Ecto neural progenitor cell (in vitro differentiated cells): Measurements from ENCODE around the gene PSMA6.
"Not testable (repeated sequence)": the region's sequence is repeated elsewhere in the genome, so short reads cannot be mapped to it uniquely, and the experiment has no call there.

Experiments used
- DNase-seq: peaks from one replicate; pipeline ENCODE4 v3.0.0-alpha.2; 2018; ENCODE audit warnings: low spot score

The PSMA6 gene

GRCh38 chr14:35285168-35286002 lies 6.8 kb upstream of the PSMA6 start:
- DNase-seq = no peak

DNA sequence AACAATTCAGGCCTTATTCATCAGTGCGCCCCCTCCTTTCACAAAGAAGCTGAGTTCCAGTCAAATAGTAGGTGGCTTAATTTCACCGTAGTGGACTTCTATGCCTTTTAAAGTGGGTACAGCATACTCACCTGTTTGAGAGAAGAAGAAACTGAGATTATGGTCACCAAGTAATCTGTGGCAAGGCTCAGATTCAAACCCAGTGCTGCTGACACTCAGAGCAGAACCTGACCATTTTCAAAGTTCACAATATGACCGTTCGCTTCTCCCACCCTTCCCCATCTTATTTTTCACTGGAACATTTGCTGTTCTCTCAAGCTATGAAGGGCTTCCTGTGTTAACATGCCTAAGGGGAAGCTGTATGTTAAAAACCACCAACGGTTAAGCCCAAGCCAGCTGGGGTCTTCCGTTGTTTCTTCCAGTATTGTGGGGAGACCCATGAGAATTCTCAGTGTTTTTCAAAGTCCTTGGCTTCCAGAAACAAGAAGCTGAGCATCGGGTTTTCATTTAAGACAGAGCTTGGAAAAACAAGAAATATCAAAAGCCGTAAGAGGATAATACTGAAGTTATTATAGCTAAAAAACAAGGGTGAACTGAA lies 6.1 kb upstream of the PSMA6 start:
- DNase-seq = no peak

- no peak for DNase-seq
These were observed 5.5 kb upstream of the PSMA6 start for GRCh38 chr14:35286707-35287106.

GRCh38 chr14:35287431-35288013 lies 4.7 kb upstream of the PSMA6 start:
- DNase-seq = no peak

DNA sequence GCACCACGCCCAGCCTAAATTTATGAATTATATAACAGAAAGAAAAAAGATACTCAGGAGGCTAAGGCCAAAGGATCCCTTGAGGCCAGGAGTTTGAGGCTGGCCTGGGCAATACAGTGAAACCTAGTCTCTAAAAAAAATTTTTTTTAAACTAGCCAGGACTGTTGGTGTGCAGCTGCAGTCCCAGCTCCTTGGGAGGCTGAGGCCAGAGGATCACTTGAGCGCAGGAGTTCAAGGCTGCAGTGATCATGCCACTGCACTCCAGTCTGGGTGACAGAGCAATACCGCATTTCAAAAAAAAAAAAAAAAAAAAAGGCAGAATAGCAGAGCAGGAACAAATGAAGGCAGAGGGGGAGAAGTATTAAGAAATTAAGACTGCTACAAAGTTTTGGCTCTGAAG lies 2.6 kb upstream of the PSMA6 start:
- no peak for DNase-seq

DNA sequence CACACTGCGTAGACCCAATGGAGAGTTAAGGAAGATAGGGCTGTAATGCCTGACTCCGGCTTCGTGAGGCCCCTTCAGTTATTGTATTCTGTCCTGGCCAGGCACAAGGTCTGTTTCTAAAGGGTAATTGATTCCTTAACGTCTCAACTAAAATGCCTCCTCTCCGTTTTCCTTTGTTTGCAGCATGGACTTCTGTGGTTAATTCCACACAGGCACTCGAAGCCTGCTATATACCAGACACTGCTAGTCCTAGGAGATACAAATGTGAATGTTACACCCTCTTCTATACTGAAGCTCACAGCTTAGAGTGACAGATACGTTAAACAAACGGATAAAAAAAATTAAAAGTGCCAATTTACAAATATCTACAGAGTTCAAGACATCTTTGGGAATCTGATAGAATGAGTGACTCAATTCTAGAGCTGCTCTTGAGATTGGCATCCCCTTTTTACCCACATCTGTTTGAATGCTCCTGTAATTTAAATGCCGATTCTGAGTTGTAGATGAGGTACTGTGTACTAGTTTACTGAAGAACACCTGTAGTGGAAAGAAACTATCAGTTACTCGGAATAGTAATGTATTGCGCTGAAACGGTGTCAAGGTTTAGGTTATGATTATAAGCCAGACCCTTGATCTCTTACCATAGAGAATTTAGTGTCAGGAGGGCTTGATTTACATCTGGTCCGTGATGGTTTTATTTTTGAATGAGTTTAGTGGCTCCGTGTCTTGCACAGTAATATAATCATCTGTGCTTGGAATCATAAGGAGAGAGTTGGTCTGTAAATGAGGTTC lies 784 bp downstream of the PSMA6 start:
- no peak for DNase-seq

DNA sequence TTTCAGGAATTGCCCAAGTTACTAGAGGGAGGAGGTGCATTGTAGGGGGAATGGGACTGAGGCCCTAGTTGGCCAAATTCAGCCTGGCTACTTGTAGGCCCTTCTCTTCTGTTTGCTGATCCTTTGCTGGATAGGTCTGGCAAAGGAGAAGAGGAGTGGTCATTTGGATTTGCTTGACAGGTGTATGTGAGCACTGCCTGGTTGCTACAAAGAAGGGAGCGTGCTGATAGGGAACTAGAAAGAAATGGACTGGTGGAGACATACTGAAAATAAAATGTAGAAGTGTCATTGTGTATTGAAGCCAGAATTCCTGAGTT lies 3.6 kb downstream of the PSMA6 start:
- no peak for DNase-seq

DNA sequence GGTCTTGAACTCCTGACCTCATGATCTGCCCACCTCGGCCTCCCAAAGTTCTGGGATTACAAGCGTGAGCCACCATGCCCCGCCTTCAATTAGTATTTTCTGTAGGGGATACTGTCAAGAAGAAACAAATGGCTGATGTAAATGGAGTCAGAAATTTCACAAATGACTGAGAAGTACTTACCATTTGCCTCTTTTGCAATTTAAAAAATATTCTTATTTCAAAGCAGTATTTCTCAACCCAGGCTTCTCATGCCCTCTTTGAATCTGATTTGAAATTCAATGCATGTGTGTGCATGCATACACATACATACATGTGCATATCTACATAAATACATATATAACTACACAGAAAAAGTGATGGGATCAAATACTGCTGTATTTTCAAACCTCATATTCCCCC lies 4.4 kb downstream of the PSMA6 start:
- no peak for DNase-seq

- no peak for DNase-seq
These were observed 5.5 kb downstream of the PSMA6 start for GRCh38 chr14:35297706-35298105.

GRCh38 chr14:35298351-35298750 lies 6.2 kb downstream of the PSMA6 start:
- no peak for DNase-seq

GRCh38 chr14:35299708-35300107 lies 7.5 kb downstream of the PSMA6 start:
- no peak for DNase-seq

GRCh38 chr14:35300228-35300627 lies 8.0 kb downstream of the PSMA6 start:
- DNase-seq = no peak

DNA sequence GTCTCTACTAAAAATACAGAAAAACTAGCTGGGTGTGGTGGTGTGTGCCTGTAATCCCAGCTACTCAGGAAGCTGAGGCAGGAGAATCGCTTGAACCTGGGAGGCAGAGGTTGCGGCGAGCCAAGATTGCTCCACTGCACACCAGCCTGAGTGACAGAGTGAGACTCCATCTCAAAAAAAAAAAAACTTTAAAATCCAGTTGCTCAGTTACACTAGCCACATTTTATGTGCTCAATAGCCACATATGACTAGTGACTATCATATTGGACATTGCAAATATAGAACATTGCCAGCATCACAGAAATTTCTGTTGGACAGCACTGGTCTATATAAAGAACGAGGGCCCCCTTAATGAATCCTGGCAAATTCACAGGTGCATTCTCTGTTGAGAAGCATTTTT lies 9.2 kb downstream of the PSMA6 start:
- DNase-seq = not testable (repeated sequence)

DNA sequence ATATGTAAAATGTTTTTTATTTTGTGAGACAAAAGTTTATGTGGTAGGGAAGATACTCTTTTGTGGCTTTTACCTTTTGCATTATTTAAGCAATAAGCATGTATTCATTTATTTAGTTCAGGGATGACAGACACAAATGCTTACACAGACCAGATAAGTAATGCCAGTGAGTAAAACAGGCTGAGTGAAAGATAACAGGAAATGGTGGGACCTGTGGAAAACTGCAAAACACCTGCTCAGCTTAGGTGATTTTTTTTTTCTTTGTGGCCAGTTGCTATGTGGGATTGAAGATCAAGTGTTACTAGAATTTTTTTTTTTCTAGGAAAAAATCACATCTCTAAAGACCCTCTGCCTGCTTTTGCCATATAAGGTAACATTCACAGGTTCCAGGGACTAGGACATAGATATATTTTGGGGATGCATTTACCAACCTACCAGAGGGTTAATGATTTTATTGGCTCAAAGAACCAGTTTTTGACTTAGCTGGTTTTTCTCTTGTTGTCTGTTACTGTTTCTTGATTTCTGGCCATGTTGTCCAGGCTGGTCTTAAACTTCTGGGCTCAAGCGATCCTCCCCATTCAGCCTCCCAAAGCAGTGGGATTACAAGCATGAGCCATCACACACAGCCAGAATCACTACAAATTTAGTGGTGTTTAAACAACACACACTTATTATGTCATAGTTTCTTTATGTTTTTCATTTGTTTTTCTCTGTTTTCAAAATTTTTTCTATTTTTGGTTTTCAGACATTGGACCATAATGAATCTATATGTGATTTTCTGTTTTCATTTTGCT lies 9.8 kb downstream of the PSMA6 start:
- no peak for DNase-seq

DNA sequence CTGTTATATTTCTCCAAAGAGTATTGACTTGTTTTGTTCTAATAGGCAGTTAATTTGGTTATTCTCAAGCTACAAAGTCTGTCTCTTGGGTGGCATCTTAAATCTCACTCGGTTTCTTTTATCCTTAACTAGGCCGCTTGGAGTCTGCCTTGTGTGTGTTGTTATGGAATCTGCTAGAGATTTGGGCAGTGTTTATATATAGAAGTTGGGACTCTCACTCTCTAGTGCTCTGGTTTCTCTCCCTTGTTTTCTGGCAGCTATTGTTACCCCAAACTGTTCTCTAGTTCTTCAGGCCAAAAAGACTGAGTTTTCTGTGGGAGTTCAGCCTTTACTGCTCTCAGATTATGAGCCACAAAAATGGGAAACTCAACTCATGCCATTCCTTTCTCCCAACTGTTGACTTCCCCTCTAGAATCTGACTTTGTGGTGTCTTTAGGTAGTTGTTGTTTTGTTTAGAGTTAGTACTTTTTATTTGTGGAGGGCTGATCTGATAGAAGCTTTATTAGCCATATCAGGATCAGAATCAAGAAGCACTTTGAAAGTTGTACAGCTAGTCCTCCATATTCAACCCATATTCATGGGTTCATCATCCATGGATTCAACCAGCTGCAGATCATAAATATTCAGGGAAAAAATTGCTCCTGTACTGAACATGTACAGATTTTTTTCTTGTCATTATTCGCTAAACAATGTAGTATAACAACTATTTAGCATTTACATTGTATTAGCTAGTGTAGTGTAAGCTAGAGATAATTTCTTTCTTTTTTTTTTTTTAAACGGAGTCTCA lies 11.2 kb downstream of the PSMA6 start:
- no peak for DNase-seq

GRCh38 chr14:35304812-35305462 lies 12.8 kb downstream of the PSMA6 start:
- no peak for DNase-seq

GRCh38 chr14:35305633-35306032 lies 13.5 kb downstream of the PSMA6 start:
- no peak for DNase-seq

GRCh38 chr14:35306114-35306513 lies 13.9 kb downstream of the PSMA6 start:
- DNase-seq = no peak

GRCh38 chr14:35317820-35318219 lies 25.6 kb downstream of the PSMA6 start:
- no peak for DNase-seq

- no peak for DNase-seq
These were observed 27.3 kb downstream of the PSMA6 start for GRCh38 chr14:35319509-35319908.

- no peak for DNase-seq
These were observed 28.3 kb downstream of the PSMA6 start for GRCh38 chr14:35320472-35320871.
